Measurements from ENCODE around the gene SLC50A1. TPM values are rescaled to one million over a fixed set of nuclear protein-coding genes. Genes with fewer than 3 reads are reported as not detected.

SLC50A1 gene
- total RNA-seq, 1 experiment from 2014 or later = 24.9 TPM

DNA sequence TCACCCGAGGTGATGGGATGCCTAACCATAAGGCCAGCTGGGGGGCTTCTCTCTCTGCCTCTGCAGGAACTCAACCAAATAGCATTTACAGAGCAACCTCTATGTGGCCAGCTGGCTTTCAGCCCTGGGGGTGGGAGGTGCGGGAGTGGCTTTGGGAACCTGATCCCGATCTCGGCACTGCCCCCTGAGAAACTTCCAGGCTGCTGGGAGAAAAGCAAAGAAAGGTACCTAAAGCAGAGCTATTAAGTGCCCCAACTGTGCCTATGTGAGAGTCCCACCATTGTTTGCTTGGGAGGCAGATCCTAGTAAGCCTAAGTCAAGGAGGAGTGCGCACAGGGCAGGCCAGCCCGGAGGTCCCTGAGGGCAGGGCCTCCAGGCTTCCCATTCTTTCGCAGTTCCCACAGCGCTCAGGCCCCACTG is 30.4 kb downstream of the SLC50A1 start:
- H3K27ac Mint-ChIP-seq = peak overlapping the region in 2 of 3 experiments; percentile 51 to 87; a peak in 3 of 7 replicates
- no peaks in the 10 kb centered on the region for H4K20me1 ChIP-seq (ENCODE audit: control insufficient read depth, insufficient read depth, insufficient read length)
- H3K56ac ChIP-seq (ENCODE audit: insufficient read length, low read depth, low read length) = no peak overlapping the region
- H3K4me1 Mint-ChIP-seq = peaks cover 5 to 18% of the 10 kb centered on the region in 2 experiments
- no peak overlapping the region for H2AK5ac ChIP-seq (ENCODE audit: insufficient read length, low read length)
- no peak overlapping the region for H4K91ac ChIP-seq (ENCODE audit: insufficient read length, low read depth, low read length)
- no peak overlapping the region for H2BK5ac ChIP-seq (ENCODE audit: insufficient read length, low read length)
- no CpG with 5 or more reads among the region's 8 CpGs for WGBS (ENCODE audit: extremely low coverage, insufficient read length, low lambda C conversion rate)
- peaks cover 4 to 5% of the 10 kb centered on the region in 2 experiments; a peak in 4 of 5 replicates for H3K9me3 Mint-ChIP-seq
- no peaks in the 10 kb centered on the region for H3K27me3 ChIP-seq (ENCODE audit: insufficient read depth, low read length)
- H3T11ph ChIP-seq (ENCODE audit: low read length) = no peak overlapping the region
- no peak overlapping the region for H3K14ac ChIP-seq (ENCODE audit: insufficient read depth, low read length)
- H4K5ac ChIP-seq (ENCODE audit: insufficient read length, low read depth, low read length) = no peak overlapping the region
- no peak overlapping the region for H3K9ac ChIP-seq (ENCODE audit: extremely low read depth, insufficient read length, low read length)
- H2BK20ac ChIP-seq (ENCODE audit: low read depth, low read length, poor library complexity, severe bottlenecking) = no peak overlapping the region
- no peak overlapping the region for H3K4ac ChIP-seq (ENCODE audit: low read depth, low read length)
- H3K4me3 Mint-ChIP-seq = peak overlapping the region in 1 of 2 experiments; percentile 75; a peak in 3 of 5 replicates
- no peak overlapping the region for H3K27ac ChIP-seq (ENCODE audit: insufficient read length, low read depth, low read length)
- no peak overlapping the region for H2BK12ac ChIP-seq (ENCODE audit: insufficient read length, low read depth, low read length)
- H3K23ac ChIP-seq (ENCODE audit: insufficient read length, low read depth, low read length) = no peak overlapping the region
- no peaks in the 10 kb centered on the region for H3K4me1 ChIP-seq (ENCODE audit: insufficient read depth, low read length)
- H4K8ac ChIP-seq (replicated peaks; ENCODE audit: insufficient read length, low read depth, low read length) = no peak overlapping the region
- DNase-seq = peak; percentile 60
- H3K4me2 ChIP-seq (ENCODE audit: insufficient read depth, insufficient read length, low read length) = peak overlapping the region; percentile 94
- no peaks in the 10 kb centered on the region for H3K79me1 ChIP-seq (ENCODE audit: insufficient read depth, low read depth, low read length, poor library complexity, severe bottlenecking)
- H3K23me2 ChIP-seq (ENCODE audit: insufficient read length, low read depth, low read length, poor library complexity, severe bottlenecking) = peaks cover 8% of the 10 kb centered on the region
- H2AFZ ChIP-seq (ENCODE audit: low read length) = no peak overlapping the region
- no peak overlapping the region for H2BK15ac ChIP-seq (ENCODE audit: low read depth, low read length)
- TF ChIP-seq, protein P1, sequence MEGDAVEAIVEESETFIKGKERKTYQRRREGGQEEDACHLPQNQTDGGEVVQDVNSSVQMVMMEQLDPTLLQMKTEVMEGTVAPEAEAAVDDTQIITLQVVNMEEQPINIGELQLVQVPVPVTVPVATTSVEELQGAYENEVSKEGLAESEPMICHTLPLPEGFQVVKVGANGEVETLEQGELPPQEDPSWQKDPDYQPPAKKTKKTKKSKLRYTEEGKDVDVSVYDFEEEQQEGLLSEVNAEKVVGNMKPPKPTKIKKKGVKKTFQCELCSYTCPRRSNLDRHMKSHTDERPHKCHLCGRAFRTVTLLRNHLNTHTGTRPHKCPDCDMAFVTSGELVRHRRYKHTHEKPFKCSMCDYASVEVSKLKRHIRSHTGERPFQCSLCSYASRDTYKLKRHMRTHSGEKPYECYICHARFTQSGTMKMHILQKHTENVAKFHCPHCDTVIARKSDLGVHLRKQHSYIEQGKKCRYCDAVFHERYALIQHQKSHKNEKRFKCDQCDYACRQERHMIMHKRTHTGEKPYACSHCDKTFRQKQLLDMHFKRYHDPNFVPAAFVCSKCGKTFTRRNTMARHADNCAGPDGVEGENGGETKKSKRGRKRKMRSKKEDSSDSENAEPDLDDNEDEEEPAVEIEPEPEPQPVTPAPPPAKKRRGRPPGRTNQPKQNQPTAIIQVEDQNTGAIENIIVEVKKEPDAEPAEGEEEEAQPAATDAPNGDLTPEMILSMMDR (conservative IDR thresholded peaks at IDR 0.05) = no peak
- H3K9me3 ChIP-seq (ENCODE audit: control insufficient read depth, low read depth, low read length) = no peaks in the 10 kb centered on the region
- peaks cover 3 to 13% (median 13%) of the 10 kb centered on the region in 3 experiments; a peak in 6 of 7 replicates for H3K36me3 Mint-ChIP-seq (ENCODE audit: insufficient read depth in 1 of 3, low read depth in 3 of 3)
- no peak overlapping the region for H2BK120ac ChIP-seq (ENCODE audit: low read depth, low read length, poor library complexity, severe bottlenecking)
- no peaks in the 10 kb centered on the region for H3K79me2 ChIP-seq (ENCODE audit: insufficient read depth, low read length)
- H3K27me3 Mint-ChIP-seq (ENCODE audit: low read depth) = peaks cover 3% of the 10 kb centered on the region
- H3K18ac ChIP-seq (ENCODE audit: insufficient read length, low read depth, low read length) = no peak overlapping the region
